NCI-H526 (cell line): ENCODE results near the gene HS3ST5.

ENCODE experiments used
- DNase-seq, 2 experiments: peaks; one replicate each; lab custom pipeline; 2025; lab: John Stamatoyannopoulos, UW

The HS3ST5 gene

DNA sequence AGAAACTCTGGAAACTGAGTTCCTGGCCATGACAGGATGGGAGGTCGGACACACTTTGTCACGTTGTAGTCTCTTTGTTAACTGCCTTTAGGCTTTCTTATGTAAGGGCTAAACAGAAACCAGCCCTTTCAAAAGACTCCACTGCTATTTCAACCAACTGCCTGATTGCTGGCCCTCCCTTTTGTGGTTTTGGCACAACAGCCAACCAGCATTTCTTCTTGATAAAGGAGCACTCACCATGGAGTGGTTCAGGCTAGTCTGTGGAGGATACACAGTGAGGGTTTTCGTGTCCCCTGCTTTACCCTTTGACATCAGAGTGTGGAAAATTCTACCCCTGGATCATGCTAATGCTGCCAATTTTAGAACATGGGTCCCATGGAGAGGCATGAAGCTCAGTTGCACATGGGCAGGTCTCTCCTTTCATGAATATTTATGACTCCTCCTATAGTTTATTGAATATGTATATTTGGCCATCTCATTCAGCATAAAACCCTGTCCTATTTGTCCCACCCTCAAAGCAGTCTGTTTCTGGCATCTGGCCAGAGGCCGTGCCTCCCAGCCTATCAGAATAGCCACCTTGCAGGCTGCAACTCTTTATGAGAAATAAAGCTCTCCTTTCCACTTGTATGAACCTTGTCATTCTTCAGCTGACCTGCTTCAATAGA, 148.3 kb downstream of the HS3ST5 start:
- no peak for DNase-seq

- DNase-seq, result no peak
Observed at GRCh38 chr6:114187563-114187962, 155.3 kb downstream of the HS3ST5 start.

- no peak for DNase-seq
Observed at GRCh38 chr6:114181664-114182063, 161.2 kb downstream of the HS3ST5 start.

DNA sequence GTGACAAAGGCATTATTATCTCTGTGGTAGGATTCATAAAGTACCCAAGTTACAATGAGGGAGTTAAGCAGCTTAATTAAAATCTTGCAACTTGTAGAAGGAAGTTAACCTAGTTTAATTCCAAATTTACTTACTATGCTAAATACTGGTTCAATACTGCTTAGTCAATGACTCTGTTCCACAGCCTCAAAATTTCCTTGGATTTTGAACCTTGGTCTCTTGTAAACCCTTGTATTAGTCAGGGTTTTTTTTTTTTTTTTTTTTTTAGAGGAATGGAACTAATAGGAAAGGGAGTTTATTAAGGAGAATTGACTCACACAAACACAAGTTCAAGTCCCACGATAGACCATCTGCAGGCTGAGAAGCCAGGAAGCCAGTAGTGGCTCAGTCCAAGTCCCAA, 163.4 kb downstream of the HS3ST5 start:
- DNase-seq, result no peak

DNA sequence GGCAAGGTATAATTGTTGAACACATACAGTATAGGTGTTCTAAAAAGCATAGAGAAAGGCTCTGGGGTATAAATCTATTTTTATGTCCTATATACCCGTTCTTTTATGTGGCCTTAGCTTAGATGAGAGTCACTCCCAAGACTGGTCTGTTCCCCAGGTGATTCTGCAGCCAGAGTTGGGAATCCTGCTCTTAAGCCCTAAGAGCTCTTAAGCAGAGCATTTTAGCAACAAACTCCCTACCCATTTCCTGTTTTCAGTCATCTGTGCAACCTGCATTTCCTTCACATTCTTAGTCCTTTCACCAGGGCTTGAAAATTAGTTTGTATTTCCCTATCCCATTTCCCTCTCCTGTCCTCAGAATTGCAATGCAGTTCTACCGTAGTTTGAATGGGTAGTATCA, 166.1 kb downstream of the HS3ST5 start:
- no peak for DNase-seq

GRCh38 chr6:114172576-114173260, 170.1 kb downstream of the HS3ST5 start:
- no peak for DNase-seq

DNA sequence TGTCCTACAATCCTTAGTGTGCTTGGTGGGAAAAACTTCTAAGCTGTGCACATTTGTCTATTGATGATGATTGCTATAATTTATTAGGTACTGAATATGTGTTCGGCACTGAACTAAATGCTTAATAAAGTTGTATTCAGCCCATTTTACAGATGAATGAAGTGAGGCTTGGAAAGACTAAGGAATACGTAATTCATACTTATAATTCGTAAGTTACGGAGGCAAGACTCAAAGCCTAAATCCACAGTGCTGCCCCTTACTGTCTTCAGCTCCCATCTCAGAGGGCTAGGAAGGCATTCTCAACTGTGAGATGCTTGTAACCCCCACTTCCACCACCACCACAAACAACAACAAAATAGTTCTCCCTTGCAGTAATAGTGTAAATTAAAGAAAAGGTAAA, 171.3 kb downstream of the HS3ST5 start:
- no peak for DNase-seq

DNA sequence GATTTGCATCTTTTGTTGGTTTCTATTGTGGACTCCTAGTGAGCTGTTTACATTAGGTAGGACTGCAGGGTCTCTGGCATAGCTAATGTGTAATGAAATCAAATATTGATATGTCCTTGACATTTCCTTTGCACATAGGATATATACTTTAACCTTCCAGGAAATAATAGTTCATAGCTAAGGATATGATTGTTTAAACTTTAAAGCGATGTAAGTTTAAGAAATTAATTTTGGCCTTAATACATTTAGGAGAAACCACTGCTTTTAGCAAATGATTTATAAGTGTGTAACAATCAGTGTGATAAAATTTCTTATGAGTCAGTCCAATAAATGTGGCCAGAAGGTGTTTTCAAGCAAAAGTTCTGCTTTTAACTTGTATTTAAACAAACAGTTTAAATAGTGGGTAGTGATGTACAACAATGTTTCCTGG, 171.8 kb downstream of the HS3ST5 start:
- no peak for DNase-seq

GRCh38 chr6:114170372-114170771, 172.5 kb downstream of the HS3ST5 start:
- no peak for DNase-seq

DNA sequence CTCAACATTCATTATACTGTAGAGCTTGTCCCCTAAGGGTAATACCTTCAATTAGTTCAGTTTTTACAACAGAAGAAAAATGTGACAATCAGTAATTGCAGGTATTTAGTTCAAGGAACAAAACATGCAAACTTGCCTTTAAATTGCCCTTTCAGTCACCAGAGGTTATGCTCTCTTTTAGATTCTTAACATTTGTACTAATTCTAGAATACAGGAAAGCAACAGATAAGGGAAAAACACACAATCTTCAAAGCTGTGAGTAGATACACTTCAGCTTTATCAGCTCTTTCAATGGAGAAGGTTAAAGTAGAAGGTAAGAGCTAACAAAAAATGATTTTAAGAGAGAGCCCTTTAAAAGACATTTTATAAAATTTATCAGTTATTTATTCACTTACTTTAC, 173.1 kb downstream of the HS3ST5 start:
- DNase-seq, result no peak

DNA sequence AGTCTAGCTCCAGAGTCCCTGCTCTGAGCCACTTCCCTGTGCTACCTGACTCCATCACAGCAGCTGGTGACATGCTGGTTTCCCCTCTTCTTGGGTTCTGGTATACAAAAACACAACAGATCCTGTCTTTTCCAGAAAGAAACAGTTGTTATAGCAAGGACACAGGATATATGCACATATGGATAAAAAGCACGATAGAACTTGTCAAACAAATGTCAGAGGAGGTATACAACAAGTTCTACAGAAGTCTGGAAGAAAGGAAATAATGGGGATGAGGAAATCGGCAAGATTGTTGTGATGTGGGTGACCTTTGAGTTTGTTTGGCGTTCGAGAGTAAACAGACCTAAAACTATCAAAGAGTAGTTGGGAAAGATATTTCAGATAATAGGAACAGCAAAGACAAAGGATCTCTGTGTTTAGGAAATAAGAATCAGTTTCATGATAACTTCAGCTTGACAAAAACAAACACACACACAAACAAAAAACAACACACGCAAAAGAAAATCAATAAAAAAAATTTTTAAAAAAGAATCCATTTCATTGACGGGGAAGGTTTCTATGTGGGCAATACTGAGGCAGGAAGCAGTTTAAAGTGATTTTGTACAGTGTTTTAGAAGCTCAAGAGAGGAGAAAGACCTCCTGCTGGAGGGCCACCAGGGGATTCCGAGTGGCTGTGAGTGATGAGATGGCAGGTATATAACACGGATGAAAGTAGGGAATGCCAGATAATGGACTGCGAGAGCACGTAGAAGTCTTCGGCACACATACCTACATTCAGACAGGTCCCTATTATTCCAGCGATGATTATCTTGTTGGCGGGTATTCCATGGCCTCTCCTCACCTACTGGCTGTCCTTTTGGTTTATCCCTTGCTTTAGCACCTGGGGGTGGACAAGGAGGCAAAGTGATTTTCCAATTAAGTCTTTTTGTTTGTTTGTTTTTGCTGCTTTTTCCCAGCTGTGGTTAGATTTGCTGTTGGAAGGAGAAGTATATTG, 174.9 kb downstream of the HS3ST5 start:
- no peak for DNase-seq

DNA sequence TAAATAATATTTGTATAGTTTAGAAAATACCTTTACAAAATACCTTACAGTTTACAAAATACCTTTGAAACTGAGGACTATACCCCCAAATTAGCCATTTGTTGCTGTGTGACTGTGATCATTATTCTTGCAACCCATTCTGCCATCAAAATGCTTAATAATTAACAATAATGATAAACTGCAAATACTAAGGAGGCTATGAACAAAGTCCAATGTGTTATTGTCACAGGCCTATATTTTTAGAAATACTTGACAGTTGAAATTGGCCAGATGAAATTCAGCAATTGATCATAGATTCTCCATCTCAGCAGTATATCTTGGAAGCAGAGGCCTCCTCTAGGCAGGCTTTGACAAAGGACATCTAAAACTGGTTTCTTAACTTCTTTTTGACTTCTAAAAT, 178.6 kb downstream of the HS3ST5 start:
- no peak for DNase-seq

- DNase-seq, result no peak
Observed at GRCh38 chr6:114162691-114163347, 180.0 kb downstream of the HS3ST5 start.

DNA sequence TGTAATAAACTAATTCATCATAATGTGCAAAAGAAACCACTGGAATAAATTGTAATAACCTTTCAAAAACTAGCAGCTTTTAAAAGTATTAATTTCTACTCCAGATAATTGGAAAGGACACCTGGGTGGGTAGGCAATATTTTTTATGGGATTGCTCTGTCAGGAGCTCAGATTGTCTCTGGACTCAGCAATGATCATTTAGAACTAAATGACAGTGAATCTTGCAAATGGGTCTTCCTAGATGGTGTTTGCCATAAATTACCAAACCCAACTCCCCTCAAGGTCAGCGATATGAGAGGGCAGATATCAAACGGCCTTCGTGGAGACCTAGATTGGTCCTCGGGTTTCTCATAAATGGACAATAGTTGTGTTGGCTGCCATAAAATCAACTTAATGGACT, 181.9 kb downstream of the HS3ST5 start:
- no peak for DNase-seq

GRCh38 chr6:114159727-114160126, 183.1 kb downstream of the HS3ST5 start:
- no peak for DNase-seq

DNA sequence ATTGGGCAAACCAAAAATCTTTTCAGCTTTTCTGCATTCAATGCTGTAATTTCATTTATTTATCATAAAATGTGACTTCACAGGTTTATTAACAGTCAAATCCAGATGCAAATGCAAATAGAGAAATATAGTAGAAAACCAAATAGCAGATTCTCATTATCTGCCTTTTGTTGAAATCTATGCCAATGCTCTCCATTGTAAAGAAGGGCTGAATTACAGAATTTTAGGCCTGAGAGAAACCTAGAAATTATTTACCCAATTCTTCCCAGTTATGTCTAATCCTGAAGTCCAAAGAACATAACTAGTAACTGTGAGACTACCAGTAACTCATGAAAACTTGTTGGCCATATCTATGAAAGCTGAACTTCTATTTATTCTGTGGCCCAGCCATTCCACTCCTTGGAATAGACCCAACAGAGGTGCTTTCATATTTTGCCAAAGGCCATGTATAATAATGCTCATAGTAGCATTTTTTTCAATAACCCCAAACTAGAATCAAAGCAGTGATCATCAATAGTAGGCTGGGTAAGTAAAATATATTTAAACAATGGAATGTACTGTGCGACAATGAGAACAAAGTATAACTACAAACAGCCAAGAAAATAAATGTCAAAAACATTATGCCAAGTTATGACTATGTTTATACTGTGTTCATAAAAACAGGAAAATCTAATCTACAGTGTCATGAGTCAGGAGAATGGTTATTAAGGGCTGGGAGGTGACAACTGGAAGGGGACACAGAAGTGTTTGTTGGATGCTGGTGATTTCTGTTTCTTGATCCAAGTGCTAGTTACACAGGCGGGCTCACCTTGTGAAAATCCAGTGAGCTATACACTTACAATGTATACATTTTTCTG, 183.8 kb downstream of the HS3ST5 start:
- no peak for DNase-seq

DNA sequence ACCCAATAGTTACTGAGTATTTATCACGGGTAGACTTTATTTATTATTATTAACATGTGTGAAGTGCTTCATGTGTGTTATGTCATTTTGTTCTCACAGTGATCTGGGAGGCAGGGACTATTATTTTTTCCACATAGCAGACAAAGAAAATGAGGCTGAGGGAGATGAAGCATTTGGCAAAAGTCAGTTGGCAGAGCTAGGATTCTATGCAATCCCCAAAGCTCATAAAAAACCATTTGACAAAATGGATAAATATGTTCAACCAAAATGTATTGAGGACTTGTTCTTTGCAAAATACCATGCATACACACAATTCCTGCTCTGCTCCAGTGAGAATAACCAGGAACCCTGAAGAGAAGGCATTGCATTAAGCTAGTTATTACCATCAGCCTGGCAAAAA, 184.4 kb downstream of the HS3ST5 start:
- DNase-seq, result no peak

DNA sequence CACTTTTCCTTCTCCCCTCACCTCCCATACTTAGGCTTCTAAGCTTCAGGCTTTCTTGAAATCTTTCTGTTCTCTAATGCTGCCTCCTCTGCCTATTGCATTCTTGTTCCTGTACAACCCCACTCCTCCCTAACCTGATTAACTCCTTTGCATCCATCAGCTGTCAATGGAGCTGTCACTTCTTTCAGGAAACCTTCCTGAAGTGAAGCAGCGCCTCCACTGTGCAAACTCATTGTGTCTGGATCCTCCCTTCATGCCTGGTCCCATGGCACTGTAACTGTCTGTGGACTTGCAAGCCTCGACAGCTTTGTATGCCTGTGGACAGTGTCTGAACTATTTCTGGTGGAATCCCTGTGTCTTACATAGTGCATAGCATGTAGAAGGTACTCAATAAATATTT, 185.0 kb downstream of the HS3ST5 start:
- no peak for DNase-seq

DNA sequence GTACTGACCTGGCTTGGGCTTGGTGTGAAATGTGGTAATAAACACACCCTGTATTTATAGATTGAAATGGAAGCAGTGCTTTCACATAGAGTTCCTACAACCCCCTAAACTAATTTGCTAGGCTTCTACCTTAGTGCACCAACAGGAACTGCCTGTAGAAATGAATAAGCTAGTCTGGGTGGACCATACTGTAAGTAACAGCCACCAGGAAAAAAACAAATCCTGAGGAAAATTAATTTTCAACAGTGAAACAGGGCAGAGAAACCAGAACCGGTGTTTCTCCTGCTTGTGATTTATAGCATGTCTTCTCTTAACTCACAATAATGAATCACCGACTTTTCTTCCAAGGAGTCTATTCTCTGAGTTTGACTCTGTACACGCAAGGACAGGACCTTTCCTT, 187.1 kb downstream of the HS3ST5 start:
- DNase-seq, result no peak

DNA sequence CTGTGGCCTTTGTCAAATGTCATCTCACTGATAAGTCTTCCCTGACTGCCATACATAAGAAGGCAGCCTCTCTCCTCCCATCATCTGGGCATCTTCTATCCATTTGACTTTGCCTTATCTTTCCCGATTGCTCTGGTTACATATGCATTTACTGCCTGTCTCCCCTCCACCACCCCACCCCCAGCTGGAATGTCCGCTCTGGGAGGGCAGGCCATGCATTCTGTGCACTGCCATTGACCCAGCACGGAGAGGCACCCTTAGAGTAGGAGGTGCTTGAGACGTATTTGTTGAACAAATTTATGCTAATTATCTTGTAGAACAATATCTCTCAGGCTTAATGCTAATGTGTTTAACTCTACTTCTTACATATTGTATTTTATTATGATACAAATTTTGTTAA, 188.0 kb downstream of the HS3ST5 start:
- DNase-seq, result no peak

- no peak for DNase-seq
Observed at GRCh38 chr6:114153448-114153847, 189.4 kb downstream of the HS3ST5 start.
